Neuron (in vitro differentiated cells): ENCODE results near the gene MRPL27.

Experiments used
- H2AFZ ChIP-seq: one replicate; pipeline ENCODE4 v1.6.1; 2013; ENCODE audit warnings: low read depth, mild to moderate bottlenecking, inconsistent platforms, low read length, moderate library complexity
- H3K27me3 ChIP-seq: one replicate; pipeline ENCODE4 v1.6.1; 2013; ENCODE audit warnings: low read length; ENCODE audit not compliant: insufficient read depth
- H3K36me3 ChIP-seq: one replicate; pipeline ENCODE4 v1.6.1; 2013; ENCODE audit warnings: low read length; ENCODE audit not compliant: insufficient read depth
- H3K4me1 ChIP-seq: one replicate; pipeline ENCODE4 v1.6.1; 2013; ENCODE audit warnings: low read length; ENCODE audit not compliant: insufficient read depth
- H3K4me3 ChIP-seq: 2 replicates; pipeline ENCODE4 v1.5.1; 2013; ENCODE audit warnings: mild to moderate bottlenecking, low read length, moderate library complexity
- H3K9me3 ChIP-seq: one replicate; pipeline ENCODE4 v1.6.1; 2013; ENCODE audit warnings: low read length

The MRPL27 gene

DNA sequence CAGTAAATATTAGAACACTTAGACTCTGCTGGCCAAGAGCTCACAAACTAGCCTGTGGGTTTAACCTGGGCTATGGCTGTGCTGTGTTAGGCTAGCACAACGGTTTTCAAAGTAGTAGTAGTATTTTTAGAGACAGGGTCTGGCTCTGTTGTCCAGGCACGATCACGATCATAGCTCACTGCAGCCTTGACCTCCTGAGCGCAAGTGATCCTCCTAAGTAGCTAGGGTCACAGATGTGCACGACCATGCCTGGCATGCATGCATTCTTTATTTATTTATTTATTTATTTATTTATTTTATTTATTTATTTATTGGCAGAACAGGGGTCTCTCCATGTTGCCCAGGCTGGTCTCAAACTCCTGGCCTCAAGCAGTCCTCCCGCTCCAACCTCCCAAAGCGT lies 10.3 kb downstream of the MRPL27 start:
- peaks cover 41% of the 10 kb centered on the region for H3K36me3 ChIP-seq

DNA sequence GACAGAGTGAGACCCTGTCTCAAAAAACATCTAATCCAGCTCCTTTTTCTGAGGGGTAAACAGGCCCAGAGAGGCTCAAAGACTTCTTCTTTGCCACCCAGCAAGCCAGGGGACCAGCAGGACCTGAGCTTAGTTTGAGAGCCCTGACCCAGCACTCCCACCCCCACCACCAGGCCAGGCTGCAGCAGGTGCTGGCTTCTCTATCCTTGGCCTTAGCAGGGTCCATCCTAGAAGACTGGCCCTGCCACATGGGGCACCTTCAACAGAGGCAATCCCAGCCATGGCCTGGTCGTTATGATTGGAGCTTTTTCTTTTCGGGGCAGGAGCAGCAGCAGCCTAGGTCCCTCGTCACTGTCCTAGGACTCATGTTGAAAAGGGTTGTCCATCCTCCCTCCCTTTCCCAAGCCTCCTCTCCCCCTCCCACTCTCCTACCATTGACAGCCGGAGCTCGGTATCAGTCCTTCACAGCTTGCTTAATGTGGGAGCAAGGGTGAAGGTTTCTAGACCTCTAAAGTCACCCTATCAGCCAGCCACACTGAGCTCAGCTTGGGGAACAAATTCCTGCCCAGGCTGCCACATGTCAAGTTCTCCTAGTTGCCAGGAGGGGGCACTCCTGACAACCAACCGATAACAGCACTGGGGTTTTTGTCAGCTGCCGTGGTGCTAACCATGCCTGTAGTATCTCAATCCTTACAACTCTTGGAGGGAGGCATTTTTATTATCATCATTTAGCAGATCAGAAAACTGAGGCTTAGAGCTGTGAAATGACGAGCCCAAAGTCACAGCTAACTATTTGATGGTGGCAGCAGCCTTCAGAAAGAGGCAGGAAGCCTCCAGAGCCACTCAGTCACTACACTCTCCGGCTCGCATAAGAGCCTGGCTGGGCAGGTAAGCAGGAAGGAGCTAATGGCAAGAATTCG lies 11.2 kb downstream of the MRPL27 start:
- Histone ChIP-seq H2AFZ (no peak overlapping the region), H3K4me3 (no peak overlapping the region), H3K4me1 (peaks cover 46% of the 10 kb centered on the region), H3K27me3 (no peaks in the 10 kb centered on the region), H3K36me3 (peaks cover 39% of the 10 kb centered on the region), H3K9me3 (no peaks in the 10 kb centered on the region)

More for the DNA sequence above, 10.3 kb downstream of the MRPL27 start:
- Histone ChIP-seq H2AFZ (no peak overlapping the region), H3K4me3 (no peak overlapping the region), H3K4me1 (peaks cover 46% of the 10 kb centered on the region), H3K27me3 (no peaks in the 10 kb centered on the region), H3K9me3 (no peaks in the 10 kb centered on the region)

DNA sequence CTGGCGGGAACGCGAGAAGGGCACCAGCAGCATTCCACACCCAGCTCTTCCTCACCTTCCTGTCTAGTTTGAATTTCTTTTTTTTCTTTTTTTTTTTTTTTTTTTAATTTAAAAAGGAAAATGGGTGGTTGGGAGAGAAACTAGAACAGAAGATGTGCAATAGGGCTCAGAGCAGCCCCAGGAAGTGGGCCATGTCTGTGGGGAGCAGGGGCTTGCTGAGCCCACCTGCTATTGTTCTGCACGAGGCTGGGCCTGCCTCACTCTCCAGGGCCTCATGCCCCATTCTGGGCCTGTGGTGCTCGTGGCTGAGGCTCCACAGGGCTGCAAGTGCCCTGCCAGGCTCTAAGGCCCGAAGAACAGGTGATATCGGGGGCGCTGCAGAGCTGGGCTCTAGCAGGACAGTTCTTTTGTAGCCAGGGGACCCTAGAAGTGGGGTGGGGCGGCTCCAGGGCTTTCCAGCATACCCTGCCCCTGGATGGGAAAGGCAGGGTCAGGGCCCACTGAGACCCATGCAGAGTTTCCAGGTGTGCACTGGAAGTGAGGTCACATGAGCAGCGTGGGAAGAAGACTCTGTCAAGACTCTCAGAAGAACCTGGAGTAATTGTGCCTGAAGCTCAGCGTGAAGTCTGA lies 12.4 kb downstream of the MRPL27 start:
- H3K36me3 ChIP-seq, result peaks cover 43% of the 10 kb centered on the region

DNA sequence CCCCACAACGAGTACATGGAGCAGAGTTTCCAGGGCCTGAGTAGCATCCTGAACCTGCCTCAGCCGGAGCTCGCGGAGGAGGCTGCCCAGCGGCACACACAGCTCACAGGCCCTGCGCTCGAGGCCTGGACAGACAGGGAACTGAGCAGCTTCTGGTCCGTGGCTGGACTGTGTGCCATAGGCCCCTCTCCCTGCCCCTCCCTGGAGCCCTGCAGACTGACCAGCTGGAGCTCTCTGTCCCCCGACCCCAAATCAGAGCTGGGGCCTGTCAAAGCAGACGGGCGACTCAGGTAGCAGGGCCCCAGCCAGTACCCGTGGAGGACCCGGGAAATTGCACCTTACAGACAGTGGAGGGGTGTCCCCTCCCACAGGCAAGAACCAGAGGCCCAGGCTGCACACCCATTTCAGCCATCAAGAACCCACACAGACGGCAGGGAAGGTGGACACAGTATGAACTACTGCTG lies 13.0 kb downstream of the MRPL27 start:
- H3K4me1 ChIP-seq, result peaks cover 31% of the 10 kb centered on the region
- no peaks in the 10 kb centered on the region for H3K27me3 ChIP-seq
- H3K36me3 ChIP-seq, result peaks cover 49% of the 10 kb centered on the region
- no peak overlapping the region for H2AFZ ChIP-seq
- H3K9me3 ChIP-seq, result no peaks in the 10 kb centered on the region
- H3K4me3 ChIP-seq, result no peak overlapping the region

More for the DNA sequence above, 12.4 kb downstream of the MRPL27 start:
- Histone ChIP-seq H3K27me3 (no peaks in the 10 kb centered on the region), H3K4me1 (peaks cover 37% of the 10 kb centered on the region), H2AFZ (no peak overlapping the region), H3K9me3 (no peaks in the 10 kb centered on the region), H3K4me3 (no peak overlapping the region)

DNA sequence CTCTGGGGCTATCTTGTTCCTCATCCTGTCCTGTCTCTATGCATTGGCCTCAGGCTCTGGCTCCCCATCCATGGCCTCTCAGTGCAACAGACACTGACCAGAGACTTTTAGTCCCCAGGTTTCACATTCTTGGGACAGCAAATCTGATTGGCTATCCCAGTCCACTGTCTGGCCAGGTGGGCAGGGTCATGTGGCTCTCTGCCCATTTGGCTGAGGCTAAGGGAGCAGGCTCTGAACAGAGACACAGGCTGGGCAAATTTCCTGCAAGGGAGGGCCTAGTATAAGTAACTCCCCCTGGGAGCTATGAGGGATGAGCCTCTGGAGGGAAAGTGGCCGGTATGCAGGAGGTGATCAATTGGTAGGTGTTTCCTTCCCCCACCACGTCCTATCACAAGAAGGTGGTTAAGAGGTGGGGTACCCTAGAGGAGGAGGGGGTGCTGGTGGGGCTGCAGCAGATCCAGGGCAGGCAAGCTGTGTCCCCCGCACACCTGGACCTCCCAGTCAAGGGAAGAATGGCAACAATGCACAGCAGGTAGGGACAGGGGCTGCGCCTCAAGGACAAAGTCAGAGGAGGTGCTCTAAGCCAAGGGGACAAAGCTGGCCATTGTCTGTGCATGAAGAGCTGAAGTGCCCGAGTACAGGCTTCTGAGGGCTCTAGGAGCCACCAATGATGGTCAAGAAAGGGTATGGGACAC lies 13.8 kb downstream of the MRPL27 start:
- Histone ChIP-seq H3K36me3 (peaks cover 57% of the 10 kb centered on the region), H3K4me1 (peaks cover 23% of the 10 kb centered on the region), H2AFZ (no peak overlapping the region), H3K9me3 (no peaks in the 10 kb centered on the region), H3K27me3 (no peaks in the 10 kb centered on the region), H3K4me3 (no peak overlapping the region)

DNA sequence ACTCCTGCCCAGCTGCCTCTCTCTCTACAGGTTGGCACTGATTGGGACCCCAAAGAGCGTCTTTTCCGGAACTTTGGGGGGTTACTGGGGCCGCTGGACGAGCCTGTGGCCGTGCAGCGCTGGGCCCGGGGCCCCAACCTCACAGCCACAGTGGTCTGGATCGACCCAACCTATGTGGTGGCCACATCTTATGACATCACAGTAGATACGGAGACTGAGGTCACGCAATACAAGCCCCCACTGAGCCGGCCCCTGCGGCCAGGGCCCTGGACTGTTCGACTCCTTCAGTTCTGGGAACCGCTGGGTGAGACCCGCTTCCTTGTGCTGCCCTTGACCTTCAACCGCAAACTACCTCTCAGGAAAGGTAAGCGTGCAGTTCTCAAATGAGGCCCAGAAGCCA lies 14.8 kb downstream of the MRPL27 start:
- no peaks in the 10 kb centered on the region for H3K27me3 ChIP-seq
- peaks cover 65% of the 10 kb centered on the region for H3K36me3 ChIP-seq
- peaks cover 15% of the 10 kb centered on the region for H3K4me1 ChIP-seq
- no peak overlapping the region for H2AFZ ChIP-seq
- H3K4me3 ChIP-seq, result no peak overlapping the region
- H3K9me3 ChIP-seq, result no peaks in the 10 kb centered on the region

DNA sequence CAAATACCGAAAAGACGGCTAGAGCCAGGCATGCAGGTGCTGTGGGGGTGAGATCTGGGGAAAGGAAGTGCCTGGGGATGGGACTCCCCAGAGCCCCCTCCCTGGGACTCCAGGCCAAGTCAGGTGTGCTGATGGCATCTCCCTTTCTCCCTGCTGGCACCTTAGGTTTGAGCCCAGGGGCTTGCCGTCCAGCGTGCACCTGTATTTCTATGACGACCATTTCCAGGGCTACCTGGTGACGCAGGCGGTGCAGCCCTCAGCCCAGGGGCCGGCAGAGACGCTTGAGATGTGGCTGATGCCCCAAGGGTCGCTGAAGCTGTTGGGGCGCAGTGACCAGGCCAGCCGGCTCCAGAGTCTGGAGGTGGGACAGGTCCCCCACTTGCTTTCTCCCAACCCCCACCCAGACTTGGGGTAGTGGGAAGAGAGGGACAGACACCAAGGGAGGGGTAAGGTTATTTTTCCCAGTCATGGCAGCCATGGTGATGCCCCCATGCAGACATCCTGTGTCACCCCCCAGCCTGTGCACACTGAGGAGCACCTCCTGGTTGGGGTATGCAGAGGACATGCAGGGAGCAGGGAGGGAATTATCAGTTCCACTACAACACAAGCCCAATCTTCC lies 16.0 kb downstream of the MRPL27 start:
- H3K4me3 ChIP-seq, result no peak overlapping the region
- H3K9me3 ChIP-seq, result no peaks in the 10 kb centered on the region
- peaks cover 4% of the 10 kb centered on the region for H3K4me1 ChIP-seq
- no peak overlapping the region for H2AFZ ChIP-seq
- peaks cover 68% of the 10 kb centered on the region for H3K36me3 ChIP-seq
- no peaks in the 10 kb centered on the region for H3K27me3 ChIP-seq

DNA sequence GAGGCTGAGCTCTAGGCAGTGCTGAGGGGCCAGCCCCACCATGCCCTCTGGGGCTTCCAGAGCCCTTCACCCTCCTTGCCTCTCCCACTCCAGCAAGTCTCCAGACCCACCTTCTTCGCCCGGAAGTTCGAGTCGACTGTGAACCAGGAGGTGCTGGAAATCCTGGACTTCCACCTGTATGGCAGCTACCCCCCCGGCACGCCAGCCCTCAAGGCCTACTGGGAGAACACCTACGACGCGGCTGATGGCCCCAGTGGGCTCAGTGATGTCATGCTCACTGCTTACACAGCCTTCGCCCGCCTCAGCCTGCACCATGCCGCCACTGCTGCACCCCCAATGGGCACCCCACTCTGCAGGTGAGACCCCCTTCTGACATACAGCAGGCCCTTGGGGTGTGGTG lies 16.6 kb downstream of the MRPL27 start:
- no peaks in the 10 kb centered on the region for H3K27me3 ChIP-seq
- H3K36me3 ChIP-seq, result peaks cover 68% of the 10 kb centered on the region
- no peaks in the 10 kb centered on the region for H3K9me3 ChIP-seq

DNA sequence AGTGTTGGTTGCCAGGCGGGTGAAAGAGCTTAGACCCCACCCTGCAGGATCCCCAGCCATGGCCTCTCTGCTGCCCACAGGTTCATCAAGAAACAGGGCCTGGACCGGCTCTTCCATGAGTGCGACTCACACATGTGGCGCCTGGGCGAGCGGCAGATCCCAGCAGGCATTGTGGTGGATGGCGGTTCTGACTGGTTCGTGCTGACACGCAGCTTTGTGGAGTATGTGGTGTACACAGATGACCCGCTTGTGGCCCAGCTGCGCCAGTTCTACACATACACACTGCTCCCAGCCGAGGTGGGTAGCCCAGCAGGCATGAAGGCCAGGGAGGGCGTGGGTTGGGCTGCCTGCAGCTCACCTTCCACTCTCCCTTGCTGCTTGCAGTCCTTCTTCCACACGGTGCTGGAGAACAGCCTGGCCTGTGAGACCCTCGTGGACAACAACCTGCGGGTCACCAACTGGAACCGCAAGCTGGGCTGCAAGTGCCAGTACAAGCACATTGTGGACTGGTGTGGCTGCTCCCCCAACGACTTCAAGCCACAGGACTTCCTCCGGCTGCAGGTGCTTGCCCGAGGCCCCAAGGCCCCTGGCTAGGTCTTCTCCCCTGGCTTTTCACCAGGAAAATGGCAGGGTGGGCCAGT lies 17.2 kb downstream of the MRPL27 start:
- H3K4me3 ChIP-seq, result no peak overlapping the region
- H3K27me3 ChIP-seq, result no peaks in the 10 kb centered on the region
- H3K4me1 ChIP-seq, result no peaks in the 10 kb centered on the region
- no peaks in the 10 kb centered on the region for H3K9me3 ChIP-seq
- H3K36me3 ChIP-seq, result peaks cover 64% of the 10 kb centered on the region
- no peak overlapping the region for H2AFZ ChIP-seq

More for the DNA sequence above, 16.6 kb downstream of the MRPL27 start:
- Histone ChIP-seq H3K4me3 (no peak overlapping the region), H3K4me1 (no peaks in the 10 kb centered on the region), H2AFZ (no peak overlapping the region)

DNA sequence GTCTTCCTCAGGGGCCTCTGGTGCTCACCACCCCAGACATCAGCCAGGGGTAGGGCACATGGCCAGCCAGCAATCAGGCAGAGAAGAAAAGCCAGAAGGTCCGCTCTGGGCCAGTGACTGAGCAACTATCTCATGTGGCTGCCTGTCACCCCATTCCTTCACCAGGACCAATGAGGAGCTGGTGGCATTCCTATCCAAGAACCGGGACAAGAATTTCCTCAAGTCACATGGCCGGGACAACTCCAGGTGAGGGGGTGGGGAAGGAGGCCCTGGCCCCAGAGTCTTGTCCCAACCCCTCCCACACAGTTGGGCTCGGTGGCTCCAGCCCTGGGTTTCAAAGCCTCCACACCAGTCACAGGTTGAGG lies 17.7 kb downstream of the MRPL27 start:
- no peaks in the 10 kb centered on the region for H3K9me3 ChIP-seq
- no peaks in the 10 kb centered on the region for H3K4me1 ChIP-seq
- peaks cover 61% of the 10 kb centered on the region for H3K36me3 ChIP-seq
- no peak overlapping the region for H2AFZ ChIP-seq
- H3K27me3 ChIP-seq, result no peaks in the 10 kb centered on the region
- no peak overlapping the region for H3K4me3 ChIP-seq

DNA sequence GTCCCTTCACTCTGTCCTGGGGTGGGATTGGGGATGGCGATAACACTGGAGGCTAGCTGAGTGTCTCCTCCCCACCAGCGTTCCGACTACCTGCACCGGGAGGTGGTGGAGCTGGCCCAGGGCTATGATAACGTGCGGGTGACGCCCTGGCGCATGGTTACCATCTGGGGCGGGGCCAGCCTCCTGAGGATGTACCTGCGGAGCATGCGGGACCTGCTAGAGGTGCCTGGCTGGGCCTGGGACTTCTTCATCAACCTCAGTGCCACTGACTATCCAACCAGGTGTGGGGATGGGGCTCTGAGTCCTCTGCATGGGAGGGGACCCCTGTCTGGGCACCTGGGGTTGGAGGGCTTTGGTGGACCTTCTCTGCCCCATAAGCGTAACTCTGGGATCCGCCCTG lies 18.2 kb downstream of the MRPL27 start:
- H3K27me3 ChIP-seq, result no peaks in the 10 kb centered on the region
- peaks cover 60% of the 10 kb centered on the region for H3K36me3 ChIP-seq
- no peaks in the 10 kb centered on the region for H3K4me1 ChIP-seq
- H3K9me3 ChIP-seq, result no peaks in the 10 kb centered on the region
- no peak overlapping the region for H2AFZ ChIP-seq
- H3K4me3 ChIP-seq, result no peak overlapping the region

DNA sequence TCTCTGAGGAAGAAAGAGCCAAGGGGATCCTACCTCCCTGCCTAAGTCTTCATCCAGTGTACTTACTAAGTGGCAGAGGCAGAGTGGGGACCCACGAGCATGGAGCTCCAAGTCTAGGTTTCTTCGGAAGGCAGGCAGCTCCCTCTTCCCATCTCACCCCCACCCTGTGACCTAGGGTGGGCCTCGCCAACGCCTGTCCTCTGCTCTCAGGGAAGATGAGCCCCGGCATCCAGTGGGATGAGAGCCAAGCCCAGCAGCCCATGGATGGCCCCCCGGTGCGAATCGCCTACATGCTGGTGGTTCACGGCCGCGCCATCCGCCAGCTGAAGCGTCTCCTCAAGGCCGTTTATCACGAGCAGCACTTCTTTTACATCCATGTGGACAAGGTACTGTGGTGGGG lies 18.8 kb downstream of the MRPL27 start:
- Histone ChIP-seq H3K4me3 (no peak overlapping the region), H3K36me3 (peaks cover 55% of the 10 kb centered on the region), H3K27me3 (no peaks in the 10 kb centered on the region), H3K9me3 (no peaks in the 10 kb centered on the region), H2AFZ (no peak overlapping the region), H3K4me1 (no peaks in the 10 kb centered on the region)
